Psoas muscle (tissue), 8 donors: ENCODE data around the gene SRSF10. TPM values are rescaled to one million over a fixed set of nuclear protein-coding genes. Genes with fewer than 3 reads are reported as not detected.

Experiments used
- ATAC-seq, 4 donors: fragments of 200-7000 bp; cut with Tn5 transposase; one replicate each; pipeline ENCODE4 v1.9.1; 2020; ENCODE audit warnings: moderate library complexity in 3 of 4, mild to moderate bottlenecking in 2 of 4
- DNase-seq, 2 donors: peaks; one replicate each; pipeline ENCODE4 v3.0.0-alpha.2; 2020
- H3K27ac ChIP-seq: fragments of 200-600 bp; one replicate; pipeline ENCODE4 v1.8.0; 2022
- H3K27me3 ChIP-seq, 3 donors: fragments of 200-600 bp in 1 of 3; one replicate each; pipeline versions ENCODE4 v1.6.1 to v1.8.0; 2013 to 2022; ENCODE audit warnings: low read length in 2 of 3, mild to moderate bottlenecking in 2 of 3, moderate library complexity in 1 of 3; ENCODE audit not compliant: insufficient read depth in 3 of 3
- H3K36me3 ChIP-seq, 2 donors: fragments of 200-600 bp in 1 of 2; one replicate each; pipeline versions ENCODE4 v1.6.1 to v1.8.0; 2013 to 2022; ENCODE audit warnings: low read depth in 1 of 2, mild to moderate bottlenecking in 1 of 2, moderate library complexity in 1 of 2; ENCODE audit not compliant: insufficient read depth in 1 of 2
- H3K4me1 ChIP-seq: fragments of 200-600 bp; one replicate; pipeline ENCODE4 v1.8.0; 2022
- H3K4me3 ChIP-seq: fragments of 200-600 bp; one replicate; pipeline ENCODE4 v1.8.0; 2022; ENCODE audit warnings: mild to moderate bottlenecking
- H3K9me3 ChIP-seq: fragments of 200-600 bp; one replicate; pipeline ENCODE4 v1.8.0; 2022
- CTCF ChIP-seq: fragments of 200-600 bp; IDR thresholded peaks from one replicate; pipeline ENCODE4 v1.8.0; 2022; ENCODE audit warnings: antibody characterized with exemption
- WGBS, 3 donors: extraction: QIAGEN DNeasy Blood & Tissue Kit; methylation state at CpG; one replicate each; pipeline versions ENCODE4 v1.1.6 to v1.1.7; 2013; 5-methylcytosine and 5-hydroxymethylcytosine counted together
- intact Hi-C, 2 donors: fragments of 100-400 bp; cut with DNase I; formaldehyde crosslinking; loops; one replicate each; pipeline versions ENCODE4 v1.11.0 to v1.14.2; 2022
- polyA plus RNA-seq, 3 donors: library from polyadenylated mRNA; stranded (reverse); fragments of 200-250 nt; gene quantifications; one replicate each; pipeline ENCODE4 v1.2.3, GENCODE V29; 2013
- total RNA-seq, 4 donors: library from RNA; stranded (reverse); fragmentation: NEBNext Ultra II Directional in 2 of 4; extraction: Animal tissue kit (Norgen Biotek cat#: 25700) in 2 of 4; gene quantifications; one replicate each; pipeline versions ENCODE4 v1.2.1 to v1.2.4, GENCODE V29; 2021 to 2023
- donor health status: healthy with polysubstance abuse.
- donor health status: DM: no; HTN: no; CAD: no; lungs with moderate emphysema.
- donor health status: Bipolar disorder and iron deficiency.
- donor health status: healthy.
- donor health status: DM: yes; HTN: yes; CAD: no.
- donor health status: DM: no; HTN: no; CAD: no.
- donor health status: DM: no; HTN: no; CAD: no.
- donor health status: DM: yes; HTN: yes; CAD: no.

The SRSF10 gene
- total and polyA plus RNA-seq, 7 donors = 28.8 to 56.6 (median 44.4) TPM

- intact Hi-C loops = loop anchor here in 1 of 2 donors (1.0 to 5.0 kb wide), 2 partner anchors 19 to 38 kb away; no protein-coding TSS in a partner anchor
- no peaks in the 10 kb centered on the region for H3K27me3 ChIP-seq
- 0 to 3% (median 2%) methylated on average over 4 of the region's 4 CpGs for WGBS, 3 donors
Observed at GRCh38 chr1:23978805-23979204, 1.3 kb downstream of the SRSF10 start.

DNA sequence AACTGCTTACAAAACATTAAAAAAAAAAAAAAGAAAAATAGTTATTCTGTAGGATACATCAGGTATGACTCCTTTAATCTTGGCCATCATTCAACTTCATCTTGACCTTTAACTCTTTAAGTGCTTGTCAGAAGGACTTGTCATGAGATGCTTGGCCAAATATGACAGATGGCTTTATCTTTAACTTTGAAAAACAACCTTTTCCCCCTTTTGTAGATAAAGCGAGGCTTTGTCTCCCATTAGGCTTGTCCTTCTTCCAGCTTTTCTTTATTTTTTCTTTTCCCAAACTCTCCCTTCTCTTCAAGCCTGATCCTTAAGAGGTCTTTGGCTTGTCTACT is 2.3 kb downstream of the SRSF10 start:
- TF ChIP-seq CTCF = no peak
- 58 to 68% (median 66%) methylated on average over 1 of the region's 1 CpG for WGBS, 3 donors
- intact Hi-C loops = loop anchor here in 1 of 2 donors (5.0 kb wide), 1 partner anchor 39 kb away; no protein-coding TSS in a partner anchor
- peaks cover 0 to 27% of the 10 kb centered on the region in 2 donors for H3K36me3 ChIP-seq
- no peaks in the 10 kb centered on the region for H3K27me3 ChIP-seq
- ATAC-seq (no peak), DNase-seq (no peak)
- H3K4me1 ChIP-seq = peaks cover 39% of the 10 kb centered on the region
- H3K4me3 ChIP-seq = peak overlapping the region; percentile 88
- H3K27ac ChIP-seq = peak overlapping the region; percentile 97
- H3K9me3 ChIP-seq = no peaks in the 10 kb centered on the region

More at GRCh38 chr1:23978805-23979204, 1.3 kb downstream of the SRSF10 start:
- Histone ChIP-seq H3K27ac (peak overlapping the region; percentile 97), H3K4me3 (peak overlapping the region; percentile 88), H3K4me1 (peaks cover 39% of the 10 kb centered on the region), H3K9me3 (no peaks in the 10 kb centered on the region), H3K36me3 (peaks cover 0 to 17% of the 10 kb centered on the region in 2 donors)
- TF ChIP-seq CTCF = no peak
- no peak for ATAC-seq
- no peak for DNase-seq

GRCh38 chr1:23977187-23977853 is 2.8 kb downstream of the SRSF10 start:
- Histone ChIP-seq H3K9me3 (no peaks in the 10 kb centered on the region), H3K4me1 (peaks cover 39% of the 10 kb centered on the region), H3K36me3 (peaks cover 0 to 30% of the 10 kb centered on the region in 2 donors), H3K27ac (peak overlapping the region; percentile 97), H3K4me3 (peak overlapping the region; percentile 88), H3K27me3 (no peaks in the 10 kb centered on the region)
- TF ChIP-seq CTCF = no peak
- 39 to 52% (median 42%) methylated on average over 4 of the region's 4 CpGs for WGBS, 3 donors
- intact Hi-C loops = loop anchor here in 1 of 2 donors (5.0 kb wide), 1 partner anchor 40 kb away; no protein-coding TSS in a partner anchor
- ATAC-seq = no peak
- no peak for DNase-seq

GRCh38 chr1:23967871-23968270 is 12.3 kb downstream of the SRSF10 start:
- no peak for ATAC-seq
- no peak for TF ChIP-seq CTCF

More at GRCh38 chr1:23967871-23968270, 12.3 kb downstream of the SRSF10 start:
- Histone ChIP-seq H3K9me3 (no peaks in the 10 kb centered on the region), H3K36me3 (peaks cover 0 to 90% of the 10 kb centered on the region in 2 donors), H3K27me3 (no peaks in the 10 kb centered on the region), H3K4me3 (no peak overlapping the region), H3K4me1 (peaks cover 17% of the 10 kb centered on the region), H3K27ac (peak overlapping the region; percentile 7)
- intact Hi-C loops = no loop called here
- DNase-seq = no peak
- 47 to 62% (median 48%) methylated on average over 2 of the region's 2 CpGs for WGBS, 3 donors
